COR-L47 (cell line): ENCODE data around the gene TSPAN17.
"Not testable (repeated sequence)": the region's sequence is repeated elsewhere in the genome, so short reads cannot be mapped to it uniquely, and the experiment has no call there.

Experiments
- DNase-seq: peaks from one replicate; lab custom pipeline; 2025; lab: John Stamatoyannopoulos, UW

TSPAN17 gene

DNA sequence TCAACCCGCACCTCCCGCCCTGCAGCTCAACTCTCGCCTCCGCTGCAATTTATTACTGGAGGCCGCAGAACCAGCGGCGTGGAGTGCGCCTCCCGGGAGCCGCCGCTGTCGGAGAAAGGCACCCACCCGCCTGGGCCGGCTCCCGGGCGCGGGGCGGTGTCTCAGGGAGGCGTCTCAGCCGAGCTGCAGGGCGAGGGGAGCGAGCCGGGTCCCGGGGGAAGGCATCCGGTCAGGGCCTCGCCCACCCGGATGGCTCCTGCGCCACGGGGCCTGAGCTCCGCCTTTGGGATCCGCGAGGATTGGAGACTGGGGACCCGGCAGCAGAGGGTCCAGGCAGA, 32.9 kb downstream of the TSPAN17 start:
- DNase-seq: no peak

- DNase-seq: no peak
Measured at GRCh38 chr5:176682016-176682531, 34.8 kb downstream of the TSPAN17 start.

DNA sequence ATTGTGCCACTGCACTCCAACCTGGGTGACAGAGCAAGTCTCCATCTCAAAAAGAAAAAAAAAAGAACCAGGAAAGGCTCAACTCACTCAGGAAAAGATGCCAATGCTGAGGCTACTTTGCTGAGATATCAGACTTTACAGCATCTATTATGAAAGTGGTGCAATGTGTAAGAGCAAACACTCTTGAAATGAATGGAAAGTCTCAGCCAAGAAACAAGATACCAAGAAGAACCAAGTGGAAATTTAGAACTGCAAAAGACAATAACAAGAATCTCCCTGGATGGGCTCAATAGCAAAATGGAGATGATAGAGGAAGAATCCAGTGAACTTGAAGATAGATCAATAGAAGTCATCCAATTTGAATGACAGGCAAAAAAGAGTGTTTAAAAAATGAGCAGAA, 37.7 kb downstream of the TSPAN17 start:
- DNase-seq: no peak

GRCh38 chr5:176687247-176687646, 40.0 kb downstream of the TSPAN17 start:
- no peak for DNase-seq

DNA sequence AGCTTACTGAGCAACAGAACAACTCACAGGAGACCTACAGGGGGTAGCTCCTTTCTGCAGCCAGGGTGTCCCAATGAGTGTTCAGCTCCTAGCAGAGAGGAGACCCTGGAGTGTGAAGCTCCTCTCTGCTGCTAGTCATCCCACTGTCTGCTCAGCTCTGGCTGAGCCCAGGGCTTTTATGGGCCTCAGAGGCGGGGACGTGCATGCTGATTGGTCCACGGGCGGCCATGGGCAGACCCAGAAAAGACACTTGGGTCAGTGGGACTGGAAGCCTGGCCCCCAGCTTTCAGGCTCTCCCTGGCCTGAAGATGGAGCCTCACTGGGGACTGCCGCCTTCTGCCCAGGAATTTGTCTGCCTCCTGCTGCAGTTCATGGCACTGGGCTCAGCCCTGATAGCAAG, 40.6 kb downstream of the TSPAN17 start:
- no peak for DNase-seq

- DNase-seq: no peak
Measured at GRCh38 chr5:176690911-176691310, 43.6 kb downstream of the TSPAN17 start.

DNA sequence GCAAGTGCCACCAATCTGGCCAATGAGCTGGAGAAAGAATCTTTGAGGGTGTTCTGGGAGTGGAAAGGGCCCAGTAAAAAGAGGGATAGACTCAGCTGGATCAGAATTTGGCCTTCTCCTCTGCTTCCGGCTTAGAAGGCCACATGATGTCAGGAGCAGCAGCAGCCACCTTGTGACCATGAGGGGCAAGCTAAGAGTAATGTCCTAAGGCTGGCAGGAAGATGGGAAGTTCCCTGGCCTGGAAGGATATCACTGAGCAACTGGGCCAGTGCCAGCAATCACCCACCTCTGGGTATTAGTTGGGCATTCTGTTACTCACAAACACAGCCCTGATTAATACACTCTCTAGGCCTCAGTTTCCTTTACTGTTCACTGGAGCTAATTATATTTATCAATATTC, 44.2 kb downstream of the TSPAN17 start:
- no peak for DNase-seq

- no peak for DNase-seq
Measured at GRCh38 chr5:176692326-176692725, 45.0 kb downstream of the TSPAN17 start.

GRCh38 chr5:176692839-176693476, 45.7 kb downstream of the TSPAN17 start:
- DNase-seq: peak; percentile 89

- DNase-seq: peak; percentile 29
Measured at GRCh38 chr5:176693477-176693851, 46.2 kb downstream of the TSPAN17 start.

- DNase-seq: no peak
Measured at GRCh38 chr5:176694146-176694545, 46.9 kb downstream of the TSPAN17 start.

DNA sequence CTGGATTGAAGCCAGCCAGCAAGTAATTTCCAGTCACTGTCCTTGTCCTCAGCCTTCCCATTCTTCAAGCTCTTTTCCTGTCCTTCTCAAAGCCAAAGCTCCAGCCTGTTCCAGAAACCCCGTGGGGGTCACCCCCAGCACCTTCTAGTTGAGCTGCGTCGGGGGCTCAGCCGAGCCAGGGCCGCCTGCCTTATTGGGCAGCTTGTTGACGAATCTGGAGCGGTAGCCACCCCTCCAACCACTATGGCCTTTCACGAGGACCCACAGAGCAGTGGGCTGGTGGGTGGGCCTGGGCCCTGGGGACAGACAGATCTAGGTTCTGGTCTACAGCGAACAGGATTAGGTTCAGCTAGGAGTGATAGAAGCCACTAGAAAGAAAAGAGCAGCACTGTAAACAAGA, 47.3 kb downstream of the TSPAN17 start:
- DNase-seq: no peak

- DNase-seq: no peak
Measured at GRCh38 chr5:176695073-176695472, 47.8 kb downstream of the TSPAN17 start.

DNA sequence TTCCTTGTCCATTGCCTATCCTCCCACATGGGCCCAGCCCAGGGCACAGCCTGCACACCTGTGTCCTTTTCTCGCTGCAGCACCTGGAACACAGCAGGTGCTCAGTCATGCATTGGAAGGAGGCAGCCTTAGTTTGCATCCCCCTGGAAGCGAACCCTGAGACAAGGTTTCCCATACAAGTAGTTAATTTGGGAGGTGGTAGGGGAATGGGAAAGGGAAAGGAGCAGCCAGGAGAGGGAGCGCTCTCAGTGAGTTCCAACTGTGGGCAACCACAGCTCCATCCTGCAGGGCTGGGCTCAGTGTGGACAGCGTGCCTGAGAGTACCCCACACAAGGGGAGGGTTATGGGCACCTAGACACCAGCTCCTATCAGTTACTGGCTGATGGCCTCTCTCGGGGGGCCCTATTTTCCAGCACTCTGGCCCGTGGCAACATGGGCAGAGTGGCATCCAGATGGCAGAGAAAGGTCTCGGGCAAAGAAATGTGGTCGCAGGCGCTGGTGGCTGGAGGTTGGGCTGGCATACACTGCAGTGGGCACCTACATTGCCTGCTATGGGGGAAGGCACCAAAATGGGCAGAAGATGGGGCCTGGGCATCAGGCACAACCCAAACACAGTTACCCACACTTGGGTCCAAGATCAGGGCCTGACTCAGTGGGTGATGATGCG, 50.1 kb downstream of the TSPAN17 start:
- DNase-seq: no peak

DNA sequence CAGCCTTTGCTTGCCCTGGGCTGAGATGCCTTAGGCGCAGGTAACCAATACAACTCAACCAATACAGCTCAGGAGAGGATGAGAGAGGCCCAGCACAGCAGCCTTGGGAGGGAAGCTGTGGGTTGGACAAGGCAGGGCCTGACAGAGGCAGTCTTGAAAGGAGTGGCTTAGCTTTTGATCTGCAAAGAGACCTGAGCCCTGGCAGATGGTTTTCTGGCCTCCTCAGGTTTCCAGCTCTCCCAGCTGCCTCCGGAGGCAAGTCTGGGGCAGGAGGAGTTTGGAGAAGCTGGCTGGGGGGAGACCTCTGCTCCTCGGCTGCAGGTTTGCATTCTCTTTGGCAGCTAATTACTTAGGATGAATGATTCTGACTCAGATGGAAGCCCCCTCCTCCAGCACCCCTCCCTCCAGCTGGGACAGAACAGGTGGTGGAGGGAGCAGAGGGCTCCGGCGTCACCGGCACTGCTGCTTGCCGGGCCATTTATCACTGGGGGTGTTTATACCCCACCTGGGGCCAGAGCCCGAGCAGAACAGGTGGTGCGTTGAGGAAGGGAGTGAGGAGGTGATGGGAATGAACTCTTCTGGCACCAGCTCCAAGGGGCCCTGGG, 50.8 kb downstream of the TSPAN17 start:
- DNase-seq: peak; percentile 95

DNA sequence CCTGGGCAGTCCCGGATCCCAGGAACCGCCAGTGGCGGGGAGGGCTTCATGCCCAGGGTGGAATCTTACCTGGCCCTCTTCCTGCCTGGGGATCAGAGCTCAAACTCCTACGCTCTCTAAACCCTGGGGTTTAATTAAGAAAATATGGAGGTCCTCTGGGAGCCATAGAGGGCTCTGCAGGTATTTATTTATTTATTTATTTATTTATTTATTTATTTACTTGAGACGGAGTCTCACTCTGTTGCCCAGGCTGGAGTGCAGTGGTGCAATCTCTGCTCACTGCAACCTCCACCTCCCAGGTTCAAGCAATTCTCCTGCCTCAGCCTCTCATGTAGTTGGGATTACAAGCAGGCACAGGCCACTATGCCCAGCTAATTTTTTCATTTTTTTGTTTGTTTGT, 52.2 kb downstream of the TSPAN17 start:
- not testable (repeated sequence) for DNase-seq

DNA sequence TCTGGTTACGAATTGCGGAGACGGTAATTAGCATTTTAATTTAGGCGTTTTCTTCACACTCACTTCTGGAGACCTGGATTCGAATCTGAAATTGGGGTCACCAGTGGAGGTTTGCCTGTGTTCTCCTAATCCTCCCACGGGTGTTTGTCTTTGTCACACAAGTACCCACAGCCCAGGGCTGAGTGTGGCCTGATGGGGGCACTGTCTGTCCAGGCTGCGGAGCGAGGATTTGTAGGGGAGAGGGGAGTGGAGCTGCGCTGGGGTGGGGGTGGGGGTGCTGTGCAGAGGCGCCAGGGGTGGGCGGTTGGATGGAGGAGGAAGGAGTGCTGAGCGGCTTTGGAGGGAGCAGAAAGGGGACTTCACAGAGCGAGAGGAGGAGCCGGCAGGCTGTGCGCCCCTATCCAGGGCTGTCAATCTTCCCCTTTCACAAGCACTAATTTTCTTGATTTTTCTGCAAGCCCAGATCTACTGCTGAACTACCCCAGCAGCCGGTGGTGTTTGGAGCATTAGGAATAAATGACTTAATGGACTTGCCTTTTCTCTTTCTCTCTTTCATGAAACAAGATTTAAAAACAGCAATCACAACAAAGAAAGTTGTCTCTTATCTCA, 53.1 kb downstream of the TSPAN17 start:
- peak; percentile 34 for DNase-seq

DNA sequence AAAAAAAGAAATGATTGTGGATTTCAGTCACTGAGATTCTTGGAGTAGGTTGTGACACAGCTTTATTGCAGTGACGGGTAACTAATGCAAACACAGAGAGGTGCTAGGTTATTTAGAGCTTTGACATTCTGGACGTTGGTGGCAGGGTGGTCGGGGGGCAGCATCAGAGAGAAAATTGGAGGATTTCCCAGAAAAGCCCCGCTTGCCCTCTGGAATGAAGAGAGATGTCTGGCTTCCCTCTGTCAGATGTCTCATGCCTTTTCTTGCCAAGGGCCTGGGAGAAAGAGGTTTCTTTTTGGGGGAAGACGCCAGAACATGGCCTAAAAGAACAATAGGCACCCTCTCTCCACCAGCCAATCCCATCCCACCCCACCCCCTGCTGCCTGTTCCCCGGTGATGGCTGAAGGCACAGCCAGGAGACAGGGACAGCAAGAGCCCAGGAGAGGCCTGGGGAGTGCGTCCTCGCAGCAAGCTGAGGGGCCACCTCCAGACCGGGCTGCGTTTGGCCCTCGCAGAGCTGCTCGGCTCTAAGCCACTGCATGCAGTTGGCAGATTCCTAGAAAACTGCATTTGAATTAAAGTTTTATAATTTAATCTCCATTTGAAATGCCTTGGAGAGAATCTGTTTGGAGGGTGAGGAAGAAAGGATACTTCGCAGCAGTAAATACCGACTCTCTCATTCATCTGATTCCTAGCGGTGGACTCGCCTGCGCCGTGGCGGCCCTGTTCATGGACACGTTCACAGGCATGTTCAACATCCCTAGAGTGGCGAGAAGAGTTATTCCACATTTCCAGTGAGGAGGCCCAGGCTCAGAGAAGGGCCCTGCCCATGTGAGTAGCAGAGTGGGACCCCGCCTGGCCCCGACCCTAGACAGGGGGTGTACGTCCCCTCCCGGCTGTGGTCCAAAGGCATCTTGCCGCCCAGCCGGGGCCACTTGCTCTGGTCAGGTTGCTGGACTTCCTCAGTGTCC, 55.7 kb downstream of the TSPAN17 start:
- DNase-seq: no peak

DNA sequence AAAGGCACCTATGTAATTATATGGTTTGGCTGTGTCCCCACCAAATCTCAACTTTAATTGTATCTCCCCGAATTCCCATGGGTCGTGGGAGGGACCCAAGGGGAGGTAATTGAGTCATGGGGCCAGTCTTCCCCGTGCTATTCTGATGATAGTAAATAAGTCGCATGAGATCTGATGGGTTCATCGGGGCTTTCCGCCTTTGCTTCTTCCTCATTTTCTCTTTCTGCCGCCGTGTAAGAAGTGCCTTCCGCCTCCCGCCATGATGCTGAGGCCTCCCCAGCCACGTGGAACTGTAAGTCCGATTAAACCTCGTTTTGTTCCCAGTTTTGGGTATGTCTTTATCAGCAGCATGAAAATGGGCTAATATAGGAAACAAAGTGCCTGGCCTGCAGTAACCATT, 56.6 kb downstream of the TSPAN17 start:
- no peak for DNase-seq

DNA sequence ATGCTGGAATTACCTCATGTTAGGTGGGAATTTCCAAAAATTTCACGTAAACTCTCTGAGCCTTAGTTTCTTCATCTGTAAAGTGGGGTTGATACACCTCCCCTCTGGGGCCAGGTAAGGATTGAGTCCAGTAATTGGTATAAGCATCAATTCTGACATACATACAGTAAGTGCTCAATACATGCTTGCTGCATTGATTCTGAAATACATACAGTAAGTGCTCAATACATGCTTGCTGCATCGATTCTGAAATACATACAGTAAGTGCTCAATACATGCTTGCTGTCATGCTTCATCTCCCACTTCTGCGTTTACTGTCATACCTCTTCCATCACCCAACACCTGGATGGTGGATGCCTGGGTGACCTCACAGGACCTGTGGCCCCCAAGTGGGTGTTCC, 57.1 kb downstream of the TSPAN17 start:
- no peak for DNase-seq

GRCh38 chr5:176704817-176705216, 57.5 kb downstream of the TSPAN17 start:
- no peak for DNase-seq
